MM.1S (cell line): ENCODE results near the gene ZNF324.

ENCODE experiments used
- DNase-seq: peaks from one replicate; pipeline ENCODE4 v3.0.0-alpha.2; 2015
- H2AFZ ChIP-seq: fragments of 300-600 bp; sonication (generic); 2 replicates; pipeline ENCODE4 v1.6.0; 2016; ENCODE audit warnings: antibody characterized with exemption, low read length
- H3F3A ChIP-seq: fragments of 300-600 bp; sonication (generic); 2 replicates; pipeline ENCODE4 v1.6.1; 2016; ENCODE audit warnings: mild to moderate bottlenecking, antibody characterized with exemption, low read length, moderate library complexity, mixed read lengths; ENCODE audit not compliant: insufficient read depth
- H3K27ac ChIP-seq: fragments of 300-600 bp; sonication (generic); 2 replicates; pipeline ENCODE4 v1.5.1; 2016; ENCODE audit warnings: mild to moderate bottlenecking, low read length
- H3K27me3 ChIP-seq: fragments of 300-600 bp; sonication (generic); replicated peaks from 2 replicates; pipeline ENCODE4 v1.6.0; 2016; ENCODE audit warnings: low read length; ENCODE audit not compliant: insufficient read depth
- H3K36me3 ChIP-seq: fragments of 300-600 bp; sonication (generic); replicated peaks from 2 replicates; pipeline ENCODE4 v1.6.1; 2016; ENCODE audit warnings: mild to moderate bottlenecking, low read length, mixed read lengths; ENCODE audit not compliant: insufficient read depth
- H3K4me1 ChIP-seq: fragments of 300-600 bp; sonication (generic); 2 replicates; pipeline ENCODE4 v1.6.1; 2016; ENCODE audit warnings: low read length, mixed read lengths
- H3K4me2 ChIP-seq: fragments of 300-600 bp; sonication (generic); 2 replicates; pipeline ENCODE4 v1.6.0; 2016; ENCODE audit warnings: low read depth, low read length
- H3K4me3 ChIP-seq: fragments of 300-600 bp; sonication (generic); 2 replicates; pipeline ENCODE4 v1.5.1; 2016; ENCODE audit warnings: low read length, mixed read lengths
- H3K79me2 ChIP-seq: fragments of 300-600 bp; sonication (generic); 2 replicates; pipeline ENCODE4 v1.6.1; 2016; ENCODE audit warnings: mixed run types, low read length, mixed read lengths
- H3K9ac ChIP-seq: fragments of 300-600 bp; sonication (generic); 2 replicates; pipeline ENCODE4 v1.6.1; 2016; ENCODE audit warnings: low read length, mixed read lengths
- H3K9me2 ChIP-seq: fragments of 300-600 bp; sonication (generic); replicated peaks from 2 replicates; pipeline ENCODE4 v1.6.1; 2016; ENCODE audit warnings: mild to moderate bottlenecking, low read length, mixed read lengths; ENCODE audit not compliant: insufficient read depth
- H3K9me3 ChIP-seq: fragments of 300-600 bp; sonication (generic); replicated peaks from 2 replicates; pipeline ENCODE4 v1.6.1; 2016; ENCODE audit warnings: mild to moderate bottlenecking, low read length, mixed read lengths; ENCODE audit not compliant: insufficient read depth
- H4K20me1 ChIP-seq: fragments of 300-600 bp; sonication (generic); 2 replicates; pipeline ENCODE4 v1.6.1; 2016; ENCODE audit warnings: mild to moderate bottlenecking, low read length, moderate library complexity, mixed read lengths; ENCODE audit not compliant: insufficient read depth
- EZH2 ChIP-seq: fragments of 300-600 bp; sonication (generic); optimal IDR thresholded peaks from 2 replicates; pipeline ENCODE3; 2017; ENCODE audit warnings: low read depth, mild to moderate bottlenecking, antibody characterized with exemption, low read length, mixed read lengths
- EZH2phosphoT487 ChIP-seq: fragments of 300-600 bp; sonication (generic); IDR thresholded peaks from 2 replicates; pipeline ENCODE4 v1.6.1; 2018; ENCODE audit warnings: antibody characterized with exemption, low read length
- TF ChIP-seq, protein P1 (sequence below): fragments of 300-600 bp; sonication (generic); IDR thresholded peaks from 2 replicates; pipeline ENCODE4 v1.5.1; 2016; ENCODE audit warnings: antibody characterized with exemption, low read length, mixed read lengths

Gene ZNF324

GRCh38 chr19:58516246-58516836 lies 49.5 kb downstream of the ZNF324 start:
- H3K79me2 ChIP-seq = peaks cover 13% of the 10 kb centered on the region
- peaks cover 5% of the 10 kb centered on the region; the same call in 1 of the 2 replicates for H3K4me1 ChIP-seq
- H3K9ac ChIP-seq = no peak overlapping the region

GRCh38 chr19:58516964-58517833 lies 50.3 kb downstream of the ZNF324 start:
- Histone ChIP-seq H3K4me3 (no peak overlapping the region), H3K27ac (no peak overlapping the region), H3K27me3 (no peaks in the 10 kb centered on the region), H3K79me2 (peaks cover 13% of the 10 kb centered on the region), H3F3A (peaks cover 11% of the 10 kb centered on the region; the same call in 1 of the 2 replicates), H4K20me1 (no peaks in the 10 kb centered on the region), H3K9me3 (no peaks in the 10 kb centered on the region), H3K4me2 (no peak overlapping the region), H3K36me3 (no peaks in the 10 kb centered on the region), H3K9ac (no peak overlapping the region), H2AFZ (no peak overlapping the region), H3K4me1 (peaks cover 5% of the 10 kb centered on the region; the same call in 1 of the 2 replicates), H3K9me2 (no peaks in the 10 kb centered on the region)
- TF ChIP-seq EZH2 (no peak), EZH2phosphoT487 (no peak)
- TF ChIP-seq, protein P1, sequence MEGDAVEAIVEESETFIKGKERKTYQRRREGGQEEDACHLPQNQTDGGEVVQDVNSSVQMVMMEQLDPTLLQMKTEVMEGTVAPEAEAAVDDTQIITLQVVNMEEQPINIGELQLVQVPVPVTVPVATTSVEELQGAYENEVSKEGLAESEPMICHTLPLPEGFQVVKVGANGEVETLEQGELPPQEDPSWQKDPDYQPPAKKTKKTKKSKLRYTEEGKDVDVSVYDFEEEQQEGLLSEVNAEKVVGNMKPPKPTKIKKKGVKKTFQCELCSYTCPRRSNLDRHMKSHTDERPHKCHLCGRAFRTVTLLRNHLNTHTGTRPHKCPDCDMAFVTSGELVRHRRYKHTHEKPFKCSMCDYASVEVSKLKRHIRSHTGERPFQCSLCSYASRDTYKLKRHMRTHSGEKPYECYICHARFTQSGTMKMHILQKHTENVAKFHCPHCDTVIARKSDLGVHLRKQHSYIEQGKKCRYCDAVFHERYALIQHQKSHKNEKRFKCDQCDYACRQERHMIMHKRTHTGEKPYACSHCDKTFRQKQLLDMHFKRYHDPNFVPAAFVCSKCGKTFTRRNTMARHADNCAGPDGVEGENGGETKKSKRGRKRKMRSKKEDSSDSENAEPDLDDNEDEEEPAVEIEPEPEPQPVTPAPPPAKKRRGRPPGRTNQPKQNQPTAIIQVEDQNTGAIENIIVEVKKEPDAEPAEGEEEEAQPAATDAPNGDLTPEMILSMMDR = no peak
- DNase-seq = no peak

More at GRCh38 chr19:58516246-58516836, 49.5 kb downstream of the ZNF324 start:
- Histone ChIP-seq H3K4me3 (no peak overlapping the region), H2AFZ (no peak overlapping the region), H3K9me3 (no peaks in the 10 kb centered on the region), H3K27me3 (no peaks in the 10 kb centered on the region), H3F3A (peaks cover 11% of the 10 kb centered on the region; the same call in 1 of the 2 replicates), H3K27ac (no peak overlapping the region), H3K9me2 (no peaks in the 10 kb centered on the region), H3K4me2 (no peak overlapping the region), H4K20me1 (no peaks in the 10 kb centered on the region), H3K36me3 (no peaks in the 10 kb centered on the region)
- no peak for TF ChIP-seq EZH2
- no peak for TF ChIP-seq EZH2phosphoT487
- TF ChIP-seq, protein P1 = no peak
- no peak for DNase-seq

GRCh38 chr19:58518256-58519086 lies 51.6 kb downstream of the ZNF324 start:
- H3K27ac ChIP-seq = peak overlapping the region; percentile 78; the same call in 1 of the 2 replicates
- TF ChIP-seq, protein P1 = peak; percentile 23; the same call in 1 of the 2 replicates
- TF ChIP-seq EZH2 = no peak
- peak overlapping the region; percentile 88 for H3K4me3 ChIP-seq
- H3K36me3 ChIP-seq = no peaks in the 10 kb centered on the region
- H3K27me3 ChIP-seq = peaks cover 4% of the 10 kb centered on the region; the same call in 1 of the 2 replicates
- no peaks in the 10 kb centered on the region for H3K9me3 ChIP-seq
- H3K4me2 ChIP-seq = peak overlapping the region; percentile 82
- H3F3A ChIP-seq = peaks cover 11% of the 10 kb centered on the region; the same call in 1 of the 2 replicates
- no peaks in the 10 kb centered on the region for H4K20me1 ChIP-seq
- DNase-seq = no peak
- peak overlapping the region; percentile 73 for H3K9ac ChIP-seq
- H2AFZ ChIP-seq = peak overlapping the region; percentile 92
- no peaks in the 10 kb centered on the region for H3K9me2 ChIP-seq
- H3K79me2 ChIP-seq = peaks cover 13% of the 10 kb centered on the region
- peaks cover 5% of the 10 kb centered on the region; the same call in 1 of the 2 replicates for H3K4me1 ChIP-seq
